OCI-LY3 (cell line): Measurements from ENCODE around the gene TPM1.

Source experiments
- H2AFZ ChIP-seq: fragments of 200-600, 300-600 bp; shearing (Covaris generic); 2 replicates; pipeline ENCODE4 v1.6.0; 2014; ENCODE audit warnings: antibody characterized with exemption, low read depth, low read length
- H3K27ac ChIP-seq: fragments of 200-600, 300-600 bp; sonication (generic); 2 replicates; pipeline ENCODE4 v1.5.1; 2014; ENCODE audit warnings: mild to moderate bottlenecking, low read length, moderate library complexity, mixed read lengths
- H3K27me3 ChIP-seq: fragments of 200-600, 300-600 bp; sonication (generic); 2 replicates; pipeline ENCODE4 v1.6.1; 2014; ENCODE audit warnings: low read depth, low read length, mixed read lengths
- H3K36me3 ChIP-seq: fragments of 200-600, 300-600 bp; sonication (generic); replicated peaks from 2 replicates; pipeline ENCODE3; 2014; ENCODE audit warnings: low read depth, low read length, mixed read lengths
- H3K4me1 ChIP-seq: fragments of 300-600, 200-600 bp; sonication (generic); 2 replicates; pipeline ENCODE4 v1.6.1; 2014; ENCODE audit warnings: low read length, mixed read lengths
- H3K4me2 ChIP-seq: fragments of 200-600, 300-600 bp; sonication (generic); 2 replicates; pipeline ENCODE4 v1.6.1; 2014; ENCODE audit warnings: low read length, mixed read lengths
- H3K4me3 ChIP-seq: fragments of 300-600, 200-600 bp; sonication (generic); 2 replicates; pipeline ENCODE4 v1.5.1; 2014; ENCODE audit warnings: antibody characterized with exemption, mild to moderate bottlenecking, low read length, moderate library complexity
- H3K79me2 ChIP-seq: fragments of 300-600, 200-600 bp; shearing (Covaris generic); 2 replicates; pipeline ENCODE4 v1.6.1; 2014; ENCODE audit warnings: mild to moderate bottlenecking, low read length, mixed read lengths
- H3K9ac ChIP-seq: fragments of 300-600, 200-600 bp; shearing (Covaris generic); 2 replicates; pipeline ENCODE4 v1.6.0; 2014; ENCODE audit warnings: mild to moderate bottlenecking, low read length, moderate library complexity
- H3K9me3 ChIP-seq: fragments of 200-600, 300-600 bp; shearing (Covaris generic); 2 replicates; pipeline ENCODE4 v1.6.1; 2014; ENCODE audit warnings: low read length, mixed read lengths; ENCODE audit not compliant: insufficient read depth
- H4K20me1 ChIP-seq: fragments of 200-600, 300-600 bp; sonication (generic); 2 replicates; pipeline ENCODE4 v1.6.1; 2016; ENCODE audit warnings: low read length, mixed read lengths; ENCODE audit not compliant: insufficient read depth
- CTCF ChIP-seq: fragments of 200-600, 300-600 bp; sonication (generic); IDR thresholded peaks from 2 replicates; pipeline ENCODE4 v1.5.1; 2014; ENCODE audit warnings: antibody characterized with exemption, low read length, low read depth
- EZH2phosphoT487 ChIP-seq: fragments of 200-600 bp; shearing (Covaris generic); IDR thresholded peaks from 2 replicates; pipeline ENCODE4 v1.6.1; 2018; ENCODE audit warnings: antibody characterized with exemption, mixed run types, low read depth

Gene TPM1

GRCh38 chr15:63061975-63062374 lies 19.4 kb downstream of the TPM1 start:
- H3K36me3 ChIP-seq, result no peaks in the 10 kb centered on the region
- H3K4me3 ChIP-seq, result no peak overlapping the region
- no peaks in the 10 kb centered on the region for H3K4me1 ChIP-seq
- H3K9ac ChIP-seq, result no peak overlapping the region
- no peaks in the 10 kb centered on the region for H3K27me3 ChIP-seq
- H3K4me2 ChIP-seq, result no peak overlapping the region
- no peaks in the 10 kb centered on the region for H3K9me3 ChIP-seq
- TF ChIP-seq CTCF (no peak), EZH2phosphoT487 (no peak)
- no peaks in the 10 kb centered on the region for H4K20me1 ChIP-seq
- no peaks in the 10 kb centered on the region for H3K79me2 ChIP-seq
- H2AFZ ChIP-seq, result no peak overlapping the region
- no peak overlapping the region for H3K27ac ChIP-seq

- no peak overlapping the region for H3K9ac ChIP-seq
- H3K4me2 ChIP-seq, result no peak overlapping the region
- no peaks in the 10 kb centered on the region for H3K27me3 ChIP-seq
- H4K20me1 ChIP-seq, result no peaks in the 10 kb centered on the region
- no peaks in the 10 kb centered on the region for H3K36me3 ChIP-seq
- no peaks in the 10 kb centered on the region for H3K9me3 ChIP-seq
- H3K79me2 ChIP-seq, result no peaks in the 10 kb centered on the region
- no peak overlapping the region for H3K4me3 ChIP-seq
- H3K4me1 ChIP-seq, result no peaks in the 10 kb centered on the region
- no peak overlapping the region for H3K27ac ChIP-seq
- H2AFZ ChIP-seq, result no peak overlapping the region
- no peak for TF ChIP-seq EZH2phosphoT487
- TF ChIP-seq CTCF, result no peak
These were observed 20.7 kb downstream of the TPM1 start for GRCh38 chr15:63063164-63063756.

GRCh38 chr15:63063877-63064409 lies 21.4 kb downstream of the TPM1 start:
- Histone ChIP-seq H3K27ac (no peak overlapping the region), H3K79me2 (no peaks in the 10 kb centered on the region), H2AFZ (no peak overlapping the region), H3K9ac (no peak overlapping the region), H4K20me1 (no peaks in the 10 kb centered on the region), H3K9me3 (no peaks in the 10 kb centered on the region), H3K4me3 (no peak overlapping the region), H3K36me3 (no peaks in the 10 kb centered on the region), H3K4me1 (no peaks in the 10 kb centered on the region), H3K27me3 (no peaks in the 10 kb centered on the region), H3K4me2 (no peak overlapping the region)
- TF ChIP-seq EZH2phosphoT487 (no peak), CTCF (no peak)

GRCh38 chr15:63065262-63066221 lies 23.0 kb downstream of the TPM1 start:
- H3K4me2 ChIP-seq, result no peak overlapping the region
- H3K4me3 ChIP-seq, result no peak overlapping the region
- TF ChIP-seq EZH2phosphoT487, result no peak
- no peak for TF ChIP-seq CTCF
- no peaks in the 10 kb centered on the region for H4K20me1 ChIP-seq
- no peaks in the 10 kb centered on the region for H3K79me2 ChIP-seq
- no peak overlapping the region for H3K27ac ChIP-seq
- H3K36me3 ChIP-seq, result no peaks in the 10 kb centered on the region
- no peaks in the 10 kb centered on the region for H3K9me3 ChIP-seq
- no peak overlapping the region for H2AFZ ChIP-seq
- H3K4me1 ChIP-seq, result no peaks in the 10 kb centered on the region
- no peaks in the 10 kb centered on the region for H3K27me3 ChIP-seq
- H3K9ac ChIP-seq, result no peak overlapping the region
